ENCODE results near the gene LAIR2. TPM values are rescaled to one million over a fixed set of nuclear protein-coding genes. Genes with fewer than 3 reads are reported as not detected.

LAIR2 gene
- total and polyA plus RNA-seq, 4 donors: 0.19 to 0.24 TPM; not detected in 2

GRCh38 chr19:54482889-54483288 lies 19.7 kb upstream of the LAIR2 start:
- Histone ChIP-seq H3K27ac (ENCODE audit: low read depth in 1 of 2, low read length in 2 of 2) (no peak overlapping the region), H3K9ac (ENCODE audit: low read depth in 1 of 2, low read length in 2 of 2) (no peak overlapping the region), H3K36me3 (ENCODE audit: control insufficient read depth in 4 of 4, insufficient read depth in 3 of 4, low read depth in 1 of 4, low read length in 3 of 4) (no peaks in the 10 kb centered on the region), H3K4me3 (ENCODE audit: low read depth in 1 of 3, low read length in 3 of 3) (no peak overlapping the region), H3K27me3 (ENCODE audit: control insufficient read depth in 4 of 4, insufficient read depth in 4 of 4, low read length in 3 of 4) (peaks cover 0 to 3% (median 0%) of the 10 kb centered on the region in 4 donors), H3K9me3 (ENCODE audit: control insufficient read depth in 4 of 4, low read length in 3 of 4) (no peaks in the 10 kb centered on the region), H3K4me1 (ENCODE audit: control insufficient read depth in 4 of 4, insufficient read depth in 4 of 4, low read length in 3 of 4) (no peaks in the 10 kb centered on the region)
- 61% methylated on average over 3 of the region's 3 CpGs for WGBS
- no peak for DNase-seq (ENCODE audit: low spot score)
- TF ChIP-seq HNF4A (conservative IDR thresholded peaks at IDR 0.05): no peak
- TF ChIP-seq, protein P1, sequence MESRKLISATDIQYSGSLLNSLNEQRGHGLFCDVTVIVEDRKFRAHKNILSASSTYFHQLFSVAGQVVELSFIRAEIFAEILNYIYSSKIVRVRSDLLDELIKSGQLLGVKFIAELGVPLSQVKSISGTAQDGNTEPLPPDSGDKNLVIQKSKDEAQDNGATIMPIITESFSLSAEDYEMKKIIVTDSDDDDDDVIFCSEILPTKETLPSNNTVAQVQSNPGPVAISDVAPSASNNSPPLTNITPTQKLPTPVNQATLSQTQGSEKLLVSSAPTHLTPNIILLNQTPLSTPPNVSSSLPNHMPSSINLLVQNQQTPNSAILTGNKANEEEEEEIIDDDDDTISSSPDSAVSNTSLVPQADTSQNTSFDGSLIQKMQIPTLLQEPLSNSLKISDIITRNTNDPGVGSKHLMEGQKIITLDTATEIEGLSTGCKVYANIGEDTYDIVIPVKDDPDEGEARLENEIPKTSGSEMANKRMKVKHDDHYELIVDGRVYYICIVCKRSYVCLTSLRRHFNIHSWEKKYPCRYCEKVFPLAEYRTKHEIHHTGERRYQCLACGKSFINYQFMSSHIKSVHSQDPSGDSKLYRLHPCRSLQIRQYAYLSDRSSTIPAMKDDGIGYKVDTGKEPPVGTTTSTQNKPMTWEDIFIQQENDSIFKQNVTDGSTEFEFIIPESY (IDR thresholded peaks at IDR 0.05): no peak
- TF ChIP-seq FOXA1 (IDR thresholded peaks at IDR 0.05): no peak
- TF ChIP-seq, protein P2, sequence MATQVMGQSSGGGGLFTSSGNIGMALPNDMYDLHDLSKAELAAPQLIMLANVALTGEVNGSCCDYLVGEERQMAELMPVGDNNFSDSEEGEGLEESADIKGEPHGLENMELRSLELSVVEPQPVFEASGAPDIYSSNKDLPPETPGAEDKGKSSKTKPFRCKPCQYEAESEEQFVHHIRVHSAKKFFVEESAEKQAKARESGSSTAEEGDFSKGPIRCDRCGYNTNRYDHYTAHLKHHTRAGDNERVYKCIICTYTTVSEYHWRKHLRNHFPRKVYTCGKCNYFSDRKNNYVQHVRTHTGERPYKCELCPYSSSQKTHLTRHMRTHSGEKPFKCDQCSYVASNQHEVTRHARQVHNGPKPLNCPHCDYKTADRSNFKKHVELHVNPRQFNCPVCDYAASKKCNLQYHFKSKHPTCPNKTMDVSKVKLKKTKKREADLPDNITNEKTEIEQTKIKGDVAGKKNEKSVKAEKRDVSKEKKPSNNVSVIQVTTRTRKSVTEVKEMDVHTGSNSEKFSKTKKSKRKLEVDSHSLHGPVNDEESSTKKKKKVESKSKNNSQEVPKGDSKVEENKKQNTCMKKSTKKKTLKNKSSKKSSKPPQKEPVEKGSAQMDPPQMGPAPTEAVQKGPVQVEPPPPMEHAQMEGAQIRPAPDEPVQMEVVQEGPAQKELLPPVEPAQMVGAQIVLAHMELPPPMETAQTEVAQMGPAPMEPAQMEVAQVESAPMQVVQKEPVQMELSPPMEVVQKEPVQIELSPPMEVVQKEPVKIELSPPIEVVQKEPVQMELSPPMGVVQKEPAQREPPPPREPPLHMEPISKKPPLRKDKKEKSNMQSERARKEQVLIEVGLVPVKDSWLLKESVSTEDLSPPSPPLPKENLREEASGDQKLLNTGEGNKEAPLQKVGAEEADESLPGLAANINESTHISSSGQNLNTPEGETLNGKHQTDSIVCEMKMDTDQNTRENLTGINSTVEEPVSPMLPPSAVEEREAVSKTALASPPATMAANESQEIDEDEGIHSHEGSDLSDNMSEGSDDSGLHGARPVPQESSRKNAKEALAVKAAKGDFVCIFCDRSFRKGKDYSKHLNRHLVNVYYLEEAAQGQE (IDR thresholded peaks at IDR 0.05): no peak
- no peak for TF ChIP-seq TAF1 (conservative IDR thresholded peaks at IDR 0.05)
- TF ChIP-seq FOXA2 (IDR thresholded peaks at IDR 0.05): no peak
- no peak for TF ChIP-seq HNF4G (IDR thresholded peaks at IDR 0.05)
- TF ChIP-seq SP1 (IDR thresholded peaks at IDR 0.05): no peak
- TF ChIP-seq JUND (IDR thresholded peaks at IDR 0.05): no peak
- TF ChIP-seq, protein P3, sequence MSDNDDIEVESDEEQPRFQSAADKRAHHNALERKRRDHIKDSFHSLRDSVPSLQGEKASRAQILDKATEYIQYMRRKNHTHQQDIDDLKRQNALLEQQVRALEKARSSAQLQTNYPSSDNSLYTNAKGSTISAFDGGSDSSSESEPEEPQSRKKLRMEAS (IDR thresholded peaks at IDR 0.05): no peak
- no peak for TF ChIP-seq EGR1 (IDR thresholded peaks at IDR 0.05; ENCODE audit: low read depth in 2 of 2)
- TF ChIP-seq, protein P4, sequence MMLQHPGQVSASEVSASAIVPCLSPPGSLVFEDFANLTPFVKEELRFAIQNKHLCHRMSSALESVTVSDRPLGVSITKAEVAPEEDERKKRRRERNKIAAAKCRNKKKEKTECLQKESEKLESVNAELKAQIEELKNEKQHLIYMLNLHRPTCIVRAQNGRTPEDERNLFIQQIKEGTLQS (IDR thresholded peaks at IDR 0.05): no peak
- no peak for TF ChIP-seq YY1 (IDR thresholded peaks at IDR 0.05)
- no peak for TF ChIP-seq GABPA (IDR thresholded peaks at IDR 0.05 in 1 of 2, conservative IDR thresholded peaks at IDR 0.05 in 1 of 2)

DNA sequence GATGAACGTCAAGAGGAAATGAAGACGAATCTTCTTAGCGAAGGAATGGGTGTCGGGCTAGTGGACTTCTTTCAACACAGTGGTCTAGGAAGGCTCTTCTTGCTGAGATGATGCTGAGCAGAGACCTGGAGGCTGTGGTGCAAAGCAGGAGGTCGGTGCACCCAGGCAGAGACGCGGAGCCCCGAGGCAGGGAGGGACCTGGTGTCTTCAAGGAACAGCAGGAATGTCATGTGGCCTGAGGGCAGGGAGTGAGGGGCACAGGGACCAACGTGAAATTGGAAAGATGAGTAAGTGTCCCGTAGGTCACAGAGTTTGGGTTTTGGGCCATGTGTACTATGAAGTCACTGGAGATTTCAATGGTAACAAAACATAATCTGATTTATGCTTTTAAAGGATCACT lies 18.2 kb upstream of the LAIR2 start:
- DNase-seq (ENCODE audit: low spot score): no peak
- Histone ChIP-seq H3K27me3 (ENCODE audit: control insufficient read depth in 4 of 4, insufficient read depth in 4 of 4, low read length in 3 of 4) (peaks cover 0 to 3% (median under 1%) of the 10 kb centered on the region in 4 donors), H3K4me3 (ENCODE audit: low read depth in 1 of 3, low read length in 3 of 3) (no peak overlapping the region), H3K36me3 (ENCODE audit: control insufficient read depth in 4 of 4, insufficient read depth in 3 of 4, low read depth in 1 of 4, low read length in 3 of 4) (no peaks in the 10 kb centered on the region), H3K4me1 (ENCODE audit: control insufficient read depth in 4 of 4, insufficient read depth in 4 of 4, low read length in 3 of 4) (no peaks in the 10 kb centered on the region), H3K9ac (ENCODE audit: low read depth in 1 of 2, low read length in 2 of 2) (no peak overlapping the region), H3K27ac (ENCODE audit: low read depth in 1 of 2, low read length in 2 of 2) (no peak overlapping the region), H3K9me3 (ENCODE audit: control insufficient read depth in 4 of 4, low read length in 3 of 4) (no peaks in the 10 kb centered on the region)
- WGBS: 76% methylated on average over 10 of the region's 10 CpGs
- TF ChIP-seq FOXA1 (IDR thresholded peaks at IDR 0.05) (no peak), EGR1 (IDR thresholded peaks at IDR 0.05; ENCODE audit: low read depth in 2 of 2) (no peak), GABPA (IDR thresholded peaks at IDR 0.05 in 1 of 2, conservative IDR thresholded peaks at IDR 0.05 in 1 of 2) (no peak), RXRA (IDR thresholded peaks at IDR 0.05) (no peak), TAF1 (conservative IDR thresholded peaks at IDR 0.05) (no peak), JUND (IDR thresholded peaks at IDR 0.05) (no peak), YY1 (IDR thresholded peaks at IDR 0.05) (no peak), HNF4G (IDR thresholded peaks at IDR 0.05) (no peak), NR2F2 (IDR thresholded peaks at IDR 0.05) (no peak)
- TF ChIP-seq, protein P2 (IDR thresholded peaks at IDR 0.05): no peak
- TF ChIP-seq, protein P3 (IDR thresholded peaks at IDR 0.05): no peak
- TF ChIP-seq, protein P4 (IDR thresholded peaks at IDR 0.05): no peak
- TF ChIP-seq, protein P1 (IDR thresholded peaks at IDR 0.05): no peak

Measured in liver (tissue), 9 donors.